SU-DHL-6 (cell line): ENCODE measurements around the gene SERTAD2.

ENCODE experiments used
- H2AFZ ChIP-seq: fragments of 200-600 bp; sonication (generic); 2 replicates; pipeline ENCODE4 v1.6.1; 2014; ENCODE audit warnings: low read depth, mild to moderate bottlenecking, moderate library complexity, mixed read lengths, antibody characterized with exemption, low read length; ENCODE audit not compliant: severe bottlenecking
- H3F3A ChIP-seq: fragments of 200-600 bp; shearing (Covaris generic); 2 replicates; pipeline ENCODE4 v1.6.0; 2016; ENCODE audit warnings: antibody characterized with exemption, mild to moderate bottlenecking; ENCODE audit not compliant: insufficient read depth
- H3K27ac ChIP-seq: fragments of 200-600 bp; sonication (generic); 2 replicates; pipeline ENCODE4 v1.5.1; 2016; ENCODE audit warnings: low read depth, mild to moderate bottlenecking, low read length, moderate library complexity, mixed read lengths
- H3K27me3 ChIP-seq: fragments of 200-600 bp; sonication (generic), shearing (Covaris generic); 2 replicates; pipeline ENCODE4 v1.6.0; 2014; ENCODE audit warnings: mild to moderate bottlenecking, low read length
- H3K36me3 ChIP-seq: fragments of 200-600 bp; sonication (generic); 2 replicates; pipeline ENCODE4 v1.6.1; 2014; ENCODE audit warnings: mild to moderate bottlenecking, low read length, mixed read lengths
- H3K4me2 ChIP-seq: fragments of 300-600, 200-600 bp; shearing (Covaris generic), sonication (generic); 2 replicates; pipeline ENCODE4 v1.6.0; 2014; ENCODE audit warnings: low read length, low read depth, mild to moderate bottlenecking; ENCODE audit not compliant: poor library complexity, severe bottlenecking
- H3K4me3 ChIP-seq: fragments of 200-600 bp; sonication (generic); 2 replicates; pipeline ENCODE4 v1.5.1; 2014; ENCODE audit warnings: antibody characterized with exemption, low read length, mild to moderate bottlenecking, mixed read lengths; ENCODE audit not compliant: insufficient read depth, poor library complexity, severe bottlenecking
- H3K79me2 ChIP-seq: fragments of 200-600 bp; sonication (generic); 2 replicates; pipeline ENCODE4 v1.6.1; 2014; ENCODE audit warnings: mild to moderate bottlenecking, low read length, moderate library complexity; ENCODE audit not compliant: insufficient read depth
- H3K9ac ChIP-seq: fragments of 200-600 bp; sonication (generic); 2 replicates; pipeline ENCODE4 v1.7.0; 2014; ENCODE audit warnings: mild to moderate bottlenecking, low read length
- H3K9me2 ChIP-seq: fragments of 200-600 bp; sonication (generic); replicated peaks from 2 replicates; pipeline ENCODE4 v1.6.1; 2014; ENCODE audit warnings: low read length; ENCODE audit not compliant: insufficient read depth
- H3K9me3 ChIP-seq: fragments of 200-600 bp; sonication (generic); 2 replicates; pipeline ENCODE4 v1.6.1; 2014; ENCODE audit warnings: low read length, mixed read lengths; ENCODE audit not compliant: insufficient read depth
- H4K20me1 ChIP-seq: fragments of 200-600 bp; sonication (generic); 2 replicates; pipeline ENCODE4 v1.6.1; 2014; ENCODE audit warnings: low read depth, mild to moderate bottlenecking, antibody characterized with exemption, low read length, moderate library complexity, mixed read lengths
- EZH2phosphoT487 ChIP-seq: fragments of 200-600 bp; sonication (generic), shearing (Covaris generic); conservative IDR thresholded peaks from 2 replicates; pipeline ENCODE4 v1.6.1; 2018; ENCODE audit warnings: mild to moderate bottlenecking, antibody characterized with exemption, low read length, moderate library complexity, mixed read lengths
- TF ChIP-seq, protein P1 (sequence below): fragments of 200-600 bp; sonication (generic); IDR thresholded peaks from one replicate; pipeline ENCODE4 v1.5.1; 2017; ENCODE audit warnings: antibody characterized with exemption, mild to moderate bottlenecking, low read length, moderate library complexity; ENCODE audit not compliant: insufficient read depth, poor library complexity, severe bottlenecking

SERTAD2 gene

DNA sequence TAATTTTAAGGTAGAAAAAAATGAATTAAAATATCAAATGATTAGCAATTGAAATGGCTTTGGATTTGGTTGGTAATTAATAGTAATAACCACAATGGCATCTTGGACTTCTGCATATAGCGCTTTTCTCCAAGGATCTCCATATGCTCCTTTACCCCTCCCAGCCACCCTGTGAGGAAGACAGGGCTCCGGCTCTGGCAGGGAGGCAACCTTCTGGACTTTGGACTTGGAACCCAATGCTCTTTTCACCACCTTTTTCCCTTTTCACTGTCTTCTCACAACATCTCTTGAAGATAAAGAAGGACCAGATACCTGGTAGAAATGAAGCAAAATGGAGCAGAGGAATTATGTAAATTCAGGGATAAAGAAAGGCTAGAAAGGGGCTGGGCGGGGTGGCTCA lies 23.8 kb upstream of the SERTAD2 start:
- Histone ChIP-seq H3K9me2 (no peaks in the 10 kb centered on the region), H3K9me3 (no peaks in the 10 kb centered on the region), H3K27me3 (no peaks in the 10 kb centered on the region), H3F3A (no peaks in the 10 kb centered on the region), H3K4me2 (no peak overlapping the region), H3K36me3 (no peaks in the 10 kb centered on the region), H3K4me3 (no peak overlapping the region), H3K9ac (no peak overlapping the region), H4K20me1 (no peaks in the 10 kb centered on the region), H3K27ac (no peak overlapping the region), H2AFZ (no peak overlapping the region), H3K79me2 (no peaks in the 10 kb centered on the region)
- TF ChIP-seq, protein P1, sequence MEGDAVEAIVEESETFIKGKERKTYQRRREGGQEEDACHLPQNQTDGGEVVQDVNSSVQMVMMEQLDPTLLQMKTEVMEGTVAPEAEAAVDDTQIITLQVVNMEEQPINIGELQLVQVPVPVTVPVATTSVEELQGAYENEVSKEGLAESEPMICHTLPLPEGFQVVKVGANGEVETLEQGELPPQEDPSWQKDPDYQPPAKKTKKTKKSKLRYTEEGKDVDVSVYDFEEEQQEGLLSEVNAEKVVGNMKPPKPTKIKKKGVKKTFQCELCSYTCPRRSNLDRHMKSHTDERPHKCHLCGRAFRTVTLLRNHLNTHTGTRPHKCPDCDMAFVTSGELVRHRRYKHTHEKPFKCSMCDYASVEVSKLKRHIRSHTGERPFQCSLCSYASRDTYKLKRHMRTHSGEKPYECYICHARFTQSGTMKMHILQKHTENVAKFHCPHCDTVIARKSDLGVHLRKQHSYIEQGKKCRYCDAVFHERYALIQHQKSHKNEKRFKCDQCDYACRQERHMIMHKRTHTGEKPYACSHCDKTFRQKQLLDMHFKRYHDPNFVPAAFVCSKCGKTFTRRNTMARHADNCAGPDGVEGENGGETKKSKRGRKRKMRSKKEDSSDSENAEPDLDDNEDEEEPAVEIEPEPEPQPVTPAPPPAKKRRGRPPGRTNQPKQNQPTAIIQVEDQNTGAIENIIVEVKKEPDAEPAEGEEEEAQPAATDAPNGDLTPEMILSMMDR, result no peak
- no peak for TF ChIP-seq EZH2phosphoT487

DNA sequence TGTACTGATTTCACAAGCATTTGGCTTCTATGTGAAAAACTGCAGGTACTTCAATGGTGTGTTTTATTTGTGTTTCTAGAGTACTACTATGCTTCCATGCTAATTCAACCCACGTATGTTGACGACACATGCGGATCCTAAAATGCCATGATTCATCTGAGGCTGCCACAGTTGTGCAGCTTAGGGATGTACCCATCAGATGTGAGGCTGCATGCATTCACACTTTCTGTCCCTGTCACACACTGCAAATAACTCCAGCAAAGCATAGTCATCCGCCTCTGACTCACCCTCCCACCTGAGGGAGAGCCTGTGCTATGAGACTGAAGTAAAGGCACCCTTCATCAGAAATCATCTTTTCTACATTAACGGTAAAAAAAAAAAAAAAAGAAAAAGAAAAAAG lies 22.1 kb upstream of the SERTAD2 start:
- H3K9me3 ChIP-seq, result no peaks in the 10 kb centered on the region
- H3K9me2 ChIP-seq, result no peaks in the 10 kb centered on the region
- H3K36me3 ChIP-seq, result no peaks in the 10 kb centered on the region
- H2AFZ ChIP-seq, result no peak overlapping the region
- no peaks in the 10 kb centered on the region for H3F3A ChIP-seq
- no peaks in the 10 kb centered on the region for H3K79me2 ChIP-seq
- H3K4me3 ChIP-seq, result no peak overlapping the region
- H3K27ac ChIP-seq, result no peak overlapping the region
- no peaks in the 10 kb centered on the region for H4K20me1 ChIP-seq
- H3K4me2 ChIP-seq, result no peak overlapping the region
- TF ChIP-seq, protein P1, result no peak
- no peak for TF ChIP-seq EZH2phosphoT487
- no peaks in the 10 kb centered on the region for H3K27me3 ChIP-seq
- no peak overlapping the region for H3K9ac ChIP-seq

DNA sequence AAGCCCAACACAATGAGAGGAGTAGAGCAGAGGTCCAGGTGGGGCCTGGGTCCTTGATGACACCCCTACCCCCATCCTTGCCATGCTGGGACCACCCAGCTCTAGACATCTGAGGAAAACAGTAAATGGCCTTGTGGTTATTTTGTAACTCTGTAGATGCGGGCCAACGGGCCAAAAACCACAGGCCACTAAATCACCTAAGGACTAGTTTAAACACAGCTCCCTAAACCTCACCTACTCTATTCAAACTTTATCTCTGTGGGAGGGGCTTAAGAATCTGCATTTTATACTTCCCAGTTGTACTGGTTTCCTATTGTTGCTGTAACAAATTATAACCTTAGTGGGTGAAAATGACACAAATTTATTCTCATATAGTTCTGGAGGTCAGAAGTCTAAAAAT lies 19.0 kb upstream of the SERTAD2 start:
- Histone ChIP-seq H4K20me1 (no peaks in the 10 kb centered on the region), H3K79me2 (no peaks in the 10 kb centered on the region), H2AFZ (no peak overlapping the region), H3K27me3 (no peaks in the 10 kb centered on the region), H3K9me3 (no peaks in the 10 kb centered on the region), H3K9me2 (no peaks in the 10 kb centered on the region), H3K36me3 (no peaks in the 10 kb centered on the region), H3K9ac (no peak overlapping the region), H3F3A (peaks cover 12% of the 10 kb centered on the region; the same call in 1 of the 2 replicates), H3K4me2 (peak overlapping the region; percentile 20), H3K4me3 (no peak overlapping the region), H3K27ac (peak overlapping the region; percentile 38; the same call in 1 of the 2 replicates)
- TF ChIP-seq, protein P1, result no peak
- TF ChIP-seq EZH2phosphoT487, result no peak
